Measurements from ENCODE around the gene KCTD1. TPM values are rescaled to one million over a fixed set of nuclear protein-coding genes. Genes with fewer than 3 reads are reported as not detected.

KCTD1 gene
- total and polyA plus RNA-seq, 4 donors = 4.0 to 17.5 (median 9.2) TPM

- Histone ChIP-seq H3K4me3 (no peak overlapping the region), H3K27me3 (ENCODE audit: control insufficient read depth in 3 of 3, insufficient read depth in 3 of 3, low read length in 2 of 3) (no peaks in the 10 kb centered on the region), H3K27ac (ENCODE audit: low read depth in 1 of 2, low read length in 1 of 2) (no peak overlapping the region), H3K9me3 (ENCODE audit: control insufficient read depth in 4 of 4, insufficient read depth in 3 of 4, low read length in 3 of 4) (no peaks in the 10 kb centered on the region), H3K4me1 (ENCODE audit: control insufficient read depth in 5 of 5, insufficient read depth in 5 of 5, low read length in 5 of 5) (peaks cover 0 to 19% (median 3%) of the 10 kb centered on the region in 5 donors), H3K9ac (ENCODE audit: insufficient read depth in 1 of 2, low read length in 2 of 2) (no peak overlapping the region), H3K36me3 (ENCODE audit: control insufficient read depth in 4 of 4, insufficient read depth in 4 of 4, low read length in 4 of 4) (no peaks in the 10 kb centered on the region)
- ATAC-seq (ENCODE audit: insufficient read depth, low FRiP score) (no peak), DNase-seq (peak in 2 of 3 donors; percentile 28 to 40)
- TF ChIP-seq CTCF (IDR thresholded peaks at IDR 0.05; ENCODE audit: control extremely low read depth, extremely low read depth) = no peak
- WGBS, 2 donors = 82 to 92% methylated on average over 2 of the region's 2 CpGs
These were observed 31.4 kb downstream of the KCTD1 start for GRCh38 chr18:26516964-26517363.

GRCh38 chr18:26515643-26516487 is 32.5 kb downstream of the KCTD1 start:
- no peak overlapping the region for H3K27ac ChIP-seq (ENCODE audit: low read depth in 1 of 2, low read length in 1 of 2)
- TF ChIP-seq CTCF (IDR thresholded peaks at IDR 0.05; ENCODE audit: control extremely low read depth, extremely low read depth) = no peak
- no peaks in the 10 kb centered on the region for H3K36me3 ChIP-seq (ENCODE audit: control insufficient read depth in 4 of 4, insufficient read depth in 4 of 4, low read length in 4 of 4)
- H3K4me1 ChIP-seq (ENCODE audit: control insufficient read depth in 5 of 5, insufficient read depth in 5 of 5, low read length in 5 of 5) = peaks cover 0 to 19% (median 3%) of the 10 kb centered on the region in 5 donors
- ATAC-seq (ENCODE audit: insufficient read depth, low FRiP score) (no peak), DNase-seq (no peak)
- no peaks in the 10 kb centered on the region for H3K9me3 ChIP-seq (ENCODE audit: control insufficient read depth in 4 of 4, insufficient read depth in 3 of 4, low read length in 3 of 4)
- H3K27me3 ChIP-seq (ENCODE audit: control insufficient read depth in 3 of 3, insufficient read depth in 3 of 3, low read length in 2 of 3) = no peaks in the 10 kb centered on the region
- H3K9ac ChIP-seq (ENCODE audit: insufficient read depth in 1 of 2, low read length in 2 of 2) = no peak overlapping the region
- WGBS, 2 donors = 96% methylated on average over 9 of the region's 9 CpGs
- H3K4me3 ChIP-seq = no peak overlapping the region

GRCh38 chr18:26511339-26512071 is 36.8 kb downstream of the KCTD1 start:
- DNase-seq = peak in 2 of 3 donors; percentile 19 to 40
- no peak overlapping the region for H3K4me3 ChIP-seq
- no peak overlapping the region for H3K9ac ChIP-seq (ENCODE audit: insufficient read depth in 1 of 2, low read length in 2 of 2)
- no peak overlapping the region for H3K27ac ChIP-seq (ENCODE audit: low read depth in 1 of 2, low read length in 1 of 2)
- H3K36me3 ChIP-seq (ENCODE audit: control insufficient read depth in 4 of 4, insufficient read depth in 4 of 4, low read length in 4 of 4) = no peaks in the 10 kb centered on the region
- no peak for TF ChIP-seq CTCF (IDR thresholded peaks at IDR 0.05; ENCODE audit: control extremely low read depth, extremely low read depth)
- no peaks in the 10 kb centered on the region for H3K27me3 ChIP-seq (ENCODE audit: control insufficient read depth in 3 of 3, insufficient read depth in 3 of 3, low read length in 2 of 3)
- peaks cover 0 to 21% (median 3%) of the 10 kb centered on the region in 5 donors for H3K4me1 ChIP-seq (ENCODE audit: control insufficient read depth in 5 of 5, insufficient read depth in 5 of 5, low read length in 5 of 5)
- no peak for ATAC-seq (ENCODE audit: insufficient read depth, low FRiP score)
- 56 to 57% methylated on average over 10 of the region's 10 CpGs for WGBS, 2 donors
- no peaks in the 10 kb centered on the region for H3K9me3 ChIP-seq (ENCODE audit: control insufficient read depth in 4 of 4, insufficient read depth in 3 of 4, low read length in 3 of 4)
